H1 (cell line): ENCODE data around the gene ABCC6.
"Not testable (repeated sequence)": the region's sequence is repeated elsewhere in the genome, so short reads cannot be mapped to it uniquely, and the experiment has no call there.

Experiments used
- ASH2L ChIP-seq: fragments of 200-600, 300-600 bp; sonication (generic); IDR thresholded peaks from one replicate; pipeline ENCODE4 v1.7.1; 2017; ENCODE audit warnings: low read length
- BACH1 ChIP-seq: IDR thresholded peaks from 2 replicates; pipeline ENCODE4 v1.6.1; 2012; ENCODE audit warnings: low read length, improper control_type of control experiment
- BCL11A ChIP-seq, 2 experiments: IDR thresholded peaks; one replicate each; pipeline ENCODE4 v1.6.1; 2011; ENCODE audit warnings: low read depth in 2 of 2, low read length in 2 of 2, mild to moderate bottlenecking in 2 of 2
- CEBPB ChIP-seq: IDR thresholded peaks from 2 replicates; pipeline ENCODE4 v1.6.1; 2012; ENCODE audit warnings: low read depth, low read length
- CTCF ChIP-seq, 3 experiments: IDR thresholded peaks; 1 replicate in 2 of 3; 2 replicates in 1 of 3; pipeline versions ENCODE4 v1.5.1 to v1.6.1; 2011; ENCODE audit warnings: low read length in 3 of 3, mild to moderate bottlenecking in 3 of 3, inconsistent platforms in 2 of 3, low read depth in 1 of 3, moderate library complexity in 1 of 3; ENCODE audit not compliant: insufficient read depth in 1 of 3; ENCODE audit errors: control extremely low read depth in 1 of 3
- EP300 ChIP-seq, 2 experiments: IDR thresholded peaks; 1 replicate in 1 of 2; 2 replicates in 1 of 2; pipeline ENCODE4 v1.6.1; 2011 to 2012; ENCODE audit warnings: low read depth in 2 of 2, low read length in 2 of 2, mild to moderate bottlenecking in 2 of 2, borderline replicate concordance in 1 of 2, inconsistent platforms in 1 of 2, moderate library complexity in 1 of 2
- EZH2 ChIP-seq: fragments of 200-600 bp; sonication (generic); IDR thresholded peaks from 2 replicates; pipeline ENCODE4 v1.7.1; 2012; ENCODE audit warnings: low read depth, mild to moderate bottlenecking, moderate library complexity, low read length, inconsistent platforms; ENCODE audit not compliant: severe bottlenecking
- RAD21 ChIP-seq, 2 experiments: IDR thresholded peaks in 1 of 2; conservative IDR thresholded peaks in 1 of 2; 2 replicates each; pipeline ENCODE4 v1.6.1; 2011; ENCODE audit warnings: low read depth in 2 of 2, low read length in 2 of 2, improper control_type of control experiment in 1 of 2, inconsistent platforms in 1 of 2, mild to moderate bottlenecking in 1 of 2, moderate library complexity in 1 of 2
- TAF1 ChIP-seq: IDR thresholded peaks from 2 replicates; pipeline ENCODE4 v1.6.1; 2011; ENCODE audit warnings: mild to moderate bottlenecking, low read depth, low read length
- TCF12 ChIP-seq: IDR thresholded peaks from 2 replicates; pipeline ENCODE4 v1.6.1; 2011; ENCODE audit warnings: low read depth, mild to moderate bottlenecking, low read length
- TEAD4 ChIP-seq: IDR thresholded peaks from 2 replicates; pipeline ENCODE4 v1.6.1; 2012; ENCODE audit warnings: low read depth, low read length, inconsistent platforms, mixed read lengths
- YY1 ChIP-seq: IDR thresholded peaks from 2 replicates; pipeline ENCODE4 v1.6.1; 2011; ENCODE audit warnings: low read depth, mild to moderate bottlenecking, low read length

GRCh38 chr16:16218349-16218748 lies 4.9 kb downstream of the ABCC6 start:
- not testable (repeated sequence) for TF ChIP-seq BACH1; TAF1; ASH2L; EP300 (IDR thresholded peaks at IDR 0.05; ENCODE audit: borderline replicate concordance in 1 of 2, low read depth in 2 of 2, low read length in 2 of 2); CEBPB; CTCF (IDR thresholded peaks at IDR 0.05; ENCODE audit: control extremely low read depth in 1 of 3, insufficient read depth in 1 of 3, low read depth in 1 of 3, low read length in 3 of 3); RAD21 (IDR thresholded peaks at IDR 0.05 in 1 of 2, conservative IDR thresholded peaks at IDR 0.05 in 1 of 2; ENCODE audit: low read depth in 2 of 2, low read length in 2 of 2); TEAD4; TCF12; YY1; BCL11A (IDR thresholded peaks at IDR 0.05; ENCODE audit: low read depth in 2 of 2, low read length in 2 of 2); EZH2
